ENCODE data around the gene AASDH. TPM values are rescaled to one million over a fixed set of nuclear protein-coding genes. Genes with fewer than 3 reads are reported as not detected.

AASDH gene
- total RNA-seq, 1 donor, result 16.9 TPM

DNA sequence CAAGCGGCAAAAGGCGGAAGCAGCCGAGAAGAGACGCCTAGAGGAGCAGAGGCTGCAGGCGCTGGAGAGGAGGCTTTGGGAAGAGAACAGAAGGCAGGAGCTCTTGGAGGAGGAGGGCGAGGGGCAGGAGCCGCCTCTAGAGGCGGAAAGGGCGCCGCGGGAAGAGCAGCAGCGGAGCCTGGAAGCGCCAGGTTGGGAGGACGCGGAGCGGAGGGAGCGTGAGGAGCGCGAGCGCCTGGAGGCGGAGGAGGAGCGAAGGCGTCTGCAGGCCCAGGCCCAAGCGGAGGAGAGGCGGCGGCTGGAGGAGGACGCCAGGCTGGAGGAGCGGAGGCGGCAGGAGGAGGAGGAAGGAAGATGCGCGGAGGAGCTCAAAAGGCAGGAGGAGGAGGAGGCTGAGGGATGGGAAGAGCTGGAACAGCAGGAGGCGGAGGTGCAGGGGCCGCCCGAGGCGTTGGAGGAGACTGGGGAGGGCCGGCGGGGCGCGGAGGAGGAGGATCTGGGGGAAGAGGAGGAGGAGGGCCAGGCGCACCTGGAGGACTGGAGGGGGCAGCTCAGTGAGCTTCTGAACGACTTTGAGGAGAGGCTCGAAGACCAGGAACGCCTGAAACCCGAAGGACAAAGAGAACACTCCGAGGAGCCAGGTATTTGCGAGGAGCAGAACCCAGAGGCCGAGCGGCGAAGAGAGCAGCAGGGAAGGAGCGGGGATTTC lies 72.9 kb downstream of the AASDH start:
- DNase-seq (ENCODE audit: low read depth), result no peak
- H3K4me3 ChIP-seq (ENCODE audit: low read depth, low read length), result no peak overlapping the region

DNA sequence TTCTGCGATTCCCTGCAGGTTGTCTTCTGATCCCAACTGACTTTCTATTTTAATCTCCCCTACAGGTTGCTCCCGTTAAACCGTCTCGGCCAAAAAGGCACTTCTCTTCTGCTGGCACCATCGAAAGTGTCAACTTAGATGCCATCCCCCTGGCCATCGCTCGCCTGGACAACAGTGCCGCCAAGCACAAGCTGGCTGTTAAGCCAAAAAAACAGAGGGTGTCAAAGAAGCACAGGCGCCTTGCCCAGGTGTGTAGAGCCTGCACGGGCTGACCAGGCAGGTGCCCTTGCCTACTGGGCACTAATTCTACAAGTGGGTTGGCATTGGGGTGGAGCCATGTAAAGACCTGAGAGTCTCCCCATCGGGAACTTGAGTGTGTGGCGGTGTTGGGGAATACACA lies 74.2 kb downstream of the AASDH start:
- DNase-seq (ENCODE audit: low read depth), result no peak
- TF ChIP-seq, protein P1, sequence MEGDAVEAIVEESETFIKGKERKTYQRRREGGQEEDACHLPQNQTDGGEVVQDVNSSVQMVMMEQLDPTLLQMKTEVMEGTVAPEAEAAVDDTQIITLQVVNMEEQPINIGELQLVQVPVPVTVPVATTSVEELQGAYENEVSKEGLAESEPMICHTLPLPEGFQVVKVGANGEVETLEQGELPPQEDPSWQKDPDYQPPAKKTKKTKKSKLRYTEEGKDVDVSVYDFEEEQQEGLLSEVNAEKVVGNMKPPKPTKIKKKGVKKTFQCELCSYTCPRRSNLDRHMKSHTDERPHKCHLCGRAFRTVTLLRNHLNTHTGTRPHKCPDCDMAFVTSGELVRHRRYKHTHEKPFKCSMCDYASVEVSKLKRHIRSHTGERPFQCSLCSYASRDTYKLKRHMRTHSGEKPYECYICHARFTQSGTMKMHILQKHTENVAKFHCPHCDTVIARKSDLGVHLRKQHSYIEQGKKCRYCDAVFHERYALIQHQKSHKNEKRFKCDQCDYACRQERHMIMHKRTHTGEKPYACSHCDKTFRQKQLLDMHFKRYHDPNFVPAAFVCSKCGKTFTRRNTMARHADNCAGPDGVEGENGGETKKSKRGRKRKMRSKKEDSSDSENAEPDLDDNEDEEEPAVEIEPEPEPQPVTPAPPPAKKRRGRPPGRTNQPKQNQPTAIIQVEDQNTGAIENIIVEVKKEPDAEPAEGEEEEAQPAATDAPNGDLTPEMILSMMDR (IDR thresholded peaks at IDR 0.05; ENCODE audit: insufficient read depth, low read length), result no peak
- no peak overlapping the region for H3K4me3 ChIP-seq (ENCODE audit: low read depth, low read length)

More for the DNA sequence above, 72.9 kb downstream of the AASDH start:
- TF ChIP-seq, protein P1 (IDR thresholded peaks at IDR 0.05; ENCODE audit: insufficient read depth, low read length), result no peak

DNA sequence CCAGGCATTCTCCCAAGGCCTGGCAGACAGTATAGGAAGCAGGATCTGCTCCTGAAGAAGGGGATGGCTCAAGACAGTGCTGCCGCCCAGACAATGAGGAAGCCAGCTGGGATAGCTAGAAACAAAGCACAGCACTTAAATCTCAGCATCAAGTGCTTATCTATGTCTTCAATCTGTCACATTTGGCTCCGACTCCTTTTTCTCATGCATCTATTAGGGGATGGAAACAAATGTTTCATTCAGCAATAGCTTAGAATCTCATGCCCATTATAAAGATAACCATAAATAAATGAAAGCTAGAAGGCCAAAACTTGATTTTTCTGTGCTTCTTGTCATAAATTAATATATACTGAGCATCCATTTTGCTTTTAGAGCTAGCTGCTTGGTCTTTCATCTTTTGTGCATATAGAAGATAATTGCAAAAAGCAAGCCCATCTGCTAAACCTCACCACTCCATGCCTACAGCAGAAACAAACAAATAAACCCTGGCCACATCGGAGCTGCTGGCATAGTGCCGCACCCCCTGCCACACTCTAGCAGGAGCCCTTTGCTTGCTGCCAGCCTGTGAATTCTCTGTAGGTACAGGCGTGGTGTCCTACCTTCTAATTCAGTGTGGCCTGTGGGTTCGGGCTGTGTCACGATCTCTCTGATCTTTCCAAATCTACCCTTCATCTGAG lies 75.9 kb downstream of the AASDH start:
- DNase-seq (ENCODE audit: low read depth), result no peak
- TF ChIP-seq, protein P1 (IDR thresholded peaks at IDR 0.05; ENCODE audit: insufficient read depth, low read length), result no peak
- no peak overlapping the region for H3K4me3 ChIP-seq (ENCODE audit: low read depth, low read length)

DNA sequence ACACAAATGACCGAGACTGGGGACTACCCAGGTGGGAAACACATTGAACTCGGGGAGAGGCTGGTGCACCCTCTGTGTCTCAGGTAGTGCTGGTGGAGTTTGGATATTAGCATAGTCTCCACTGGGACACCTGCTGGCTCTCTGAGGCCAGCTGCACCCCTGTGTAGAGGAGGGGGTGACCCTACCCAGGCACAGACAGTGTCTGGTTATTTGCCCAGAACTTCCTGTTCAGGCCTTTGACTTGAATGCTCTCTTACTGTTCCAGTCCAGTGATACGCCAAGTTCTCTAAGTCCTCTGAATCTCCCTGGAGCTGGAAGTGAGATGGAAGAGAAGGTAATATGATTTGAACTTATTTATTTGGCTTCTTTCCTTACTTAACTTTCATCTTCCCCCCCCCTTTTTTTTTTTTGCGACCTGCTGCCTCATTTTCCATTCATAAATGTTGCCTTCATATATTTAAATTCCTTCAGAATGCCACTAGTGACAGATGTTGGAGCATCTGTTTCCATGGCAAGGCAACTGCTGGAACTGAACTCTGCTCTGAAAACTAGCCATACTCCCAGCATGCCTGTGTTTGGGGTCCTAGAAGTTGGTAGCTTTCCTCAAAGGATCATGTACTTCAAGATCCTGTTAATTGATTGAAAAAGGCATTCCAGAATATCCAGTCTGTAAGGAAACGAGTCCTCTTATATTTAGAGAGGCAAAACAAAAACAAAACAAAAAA lies 76.7 kb downstream of the AASDH start:
- H3K4me3 ChIP-seq (ENCODE audit: low read depth, low read length), result no peak overlapping the region
- DNase-seq (ENCODE audit: low read depth), result no peak
- TF ChIP-seq, protein P1 (IDR thresholded peaks at IDR 0.05; ENCODE audit: insufficient read depth, low read length), result no peak

DNA sequence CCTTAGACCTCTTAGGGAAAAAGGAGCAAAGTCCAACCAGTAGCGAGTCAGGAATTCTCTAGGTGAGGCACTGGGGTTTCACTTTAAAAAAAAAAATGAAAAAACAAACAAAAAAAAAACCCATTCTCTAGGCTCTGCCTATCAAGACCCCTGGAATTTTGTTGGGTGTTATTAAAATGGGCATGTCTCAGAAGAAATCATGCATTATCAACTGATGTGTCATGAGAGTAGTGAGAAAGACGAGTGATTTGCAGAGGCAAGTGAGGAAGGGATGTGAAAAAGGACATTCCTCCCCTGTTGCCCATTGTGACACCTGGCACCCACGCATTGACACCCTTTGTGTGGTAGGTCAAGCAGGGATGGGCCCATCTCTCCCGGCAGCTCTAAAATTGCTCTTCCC lies 78.9 kb downstream of the AASDH start:
- TF ChIP-seq, protein P1 (IDR thresholded peaks at IDR 0.05; ENCODE audit: insufficient read depth, low read length), result no peak
- DNase-seq (ENCODE audit: low read depth), result no peak
- H3K4me3 ChIP-seq (ENCODE audit: low read depth, low read length), result no peak overlapping the region

DNA sequence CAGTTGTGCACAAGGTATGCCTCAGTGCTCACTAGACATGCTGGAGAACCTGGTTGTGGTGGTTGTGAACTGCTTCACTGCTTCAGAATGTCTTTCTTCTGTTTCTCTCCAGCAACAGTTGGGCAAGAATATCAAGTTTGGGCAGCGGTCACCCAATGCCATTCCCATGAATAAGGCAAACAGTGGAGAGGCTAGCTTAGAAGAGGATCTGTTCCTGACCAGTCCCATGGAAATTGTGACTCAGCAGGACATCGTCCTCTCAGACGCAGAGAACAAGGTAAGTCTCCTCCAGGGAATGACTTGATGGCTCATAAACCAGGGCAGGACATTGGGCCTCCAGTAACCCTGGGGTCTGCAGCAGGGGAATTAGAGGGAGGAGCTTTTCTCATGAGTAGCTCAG lies 79.9 kb downstream of the AASDH start:
- no peak for DNase-seq (ENCODE audit: low read depth)
- H3K4me3 ChIP-seq (ENCODE audit: low read depth, low read length), result no peak overlapping the region
- TF ChIP-seq, protein P1 (IDR thresholded peaks at IDR 0.05; ENCODE audit: insufficient read depth, low read length), result no peak

Data from fibroblast of the aortic adventitia (primary cell).